ENCODE results near the gene LRMDA. TPM values are rescaled to one million over a fixed set of nuclear protein-coding genes. Genes with fewer than 3 reads are reported as not detected.

LRMDA gene
- total and polyA plus RNA-seq, 2 donors (not counting 3 experiments of a cell fraction or from before 2014, with no cell fraction given): 9.7 to 18.0 TPM

GRCh38 chr10:75859141-75859540, 427.7 kb downstream of the LRMDA start:
- Histone ChIP-seq H3K4me3 (replicated peaks in 1 of 3; ENCODE audit: insufficient read depth in 1 of 3, low read depth in 1 of 3, low read length in 3 of 3) (no peak overlapping the region), H3K4me1 (ENCODE audit: control insufficient read depth, extremely low read depth, insufficient read depth, low read length) (no peaks in the 10 kb centered on the region), H3K4me2 (ENCODE audit: insufficient read depth, low read length) (no peak overlapping the region), H3K9me3 (replicated peaks; ENCODE audit: control insufficient read depth, insufficient read depth, low read length) (no peaks in the 10 kb centered on the region), H3K36me3 (ENCODE audit: control insufficient read depth in 2 of 2, extremely low read depth in 1 of 2, insufficient read depth in 2 of 2, low read length in 2 of 2) (no peaks in the 10 kb centered on the region), H3K9ac (replicated peaks; ENCODE audit: extremely low read depth, insufficient read depth, low read length) (no peak overlapping the region), H3K27me3 (ENCODE audit: control insufficient read depth in 2 of 2, insufficient read depth in 2 of 2, low read length in 2 of 2) (no peaks in the 10 kb centered on the region), H4K20me1 (replicated peaks; ENCODE audit: control insufficient read depth, extremely low read depth, insufficient read depth, low read length) (no peaks in the 10 kb centered on the region), H3K79me2 (ENCODE audit: control insufficient read depth, insufficient read depth, low read length) (no peaks in the 10 kb centered on the region), H2AFZ (ENCODE audit: low read depth, low read length) (no peak overlapping the region), H3K9me1 (replicated peaks; ENCODE audit: control insufficient read depth, extremely low read depth, insufficient read depth, low read length) (no peaks in the 10 kb centered on the region), H3K27ac (ENCODE audit: insufficient read depth, low read depth, low read length) (no peak overlapping the region)
- DNase-seq (ENCODE audit: low read depth, low spot score): no peak
- ChIA-PET POLR2A (no interaction called here), CTCF (no interaction called here)
- BruUV-seq (replicated peaks): no TSS peak
- dilution Hi-C loops (cut with MboI; ENCODE audit: extremely low pct_ligation_motif_present, low sequenced_read_pairs): no loop called here
- no peak for FAIRE-seq
- TF ChIP-seq EZH2 (IDR thresholded peaks at IDR 0.05; ENCODE audit: borderline replicate concordance, low read depth, low read length, severe bottlenecking) (no peak), POLR2A (IDR thresholded peaks at IDR 0.05; ENCODE audit: low read depth, low read length) (no peak), JUN (IDR thresholded peaks at IDR 0.05; ENCODE audit: borderline replicate concordance, insufficient read depth, insufficient read length, low read depth) (no peak), POLR2AphosphoS5 (IDR thresholded peaks at IDR 0.05; ENCODE audit: insufficient read depth, low read depth, low read length) (no peak), MAX (IDR thresholded peaks at IDR 0.05; ENCODE audit: insufficient read depth, insufficient read length) (no peak)
- intact Hi-C loops (cut with micrococcal nuclease): no loop called here

- no peaks in the 10 kb centered on the region for H4K20me1 ChIP-seq (replicated peaks; ENCODE audit: control insufficient read depth, extremely low read depth, insufficient read depth, low read length)
- no peak overlapping the region for H3K4me2 ChIP-seq (ENCODE audit: insufficient read depth, low read length)
- no TSS peak for BruUV-seq (replicated peaks)
- H2AFZ ChIP-seq (ENCODE audit: low read depth, low read length): no peak overlapping the region
- POLR2A ChIA-PET: no interaction called here
- H3K9me1 ChIP-seq (replicated peaks; ENCODE audit: control insufficient read depth, extremely low read depth, insufficient read depth, low read length): no peaks in the 10 kb centered on the region
- H3K4me3 ChIP-seq (replicated peaks in 1 of 3; ENCODE audit: insufficient read depth in 1 of 3, low read depth in 1 of 3, low read length in 3 of 3): no peak overlapping the region
- H3K4me1 ChIP-seq (ENCODE audit: control insufficient read depth, extremely low read depth, insufficient read depth, low read length): peaks cover 3% of the 10 kb centered on the region
- dilution Hi-C loops (cut with MboI; ENCODE audit: extremely low pct_ligation_motif_present, low sequenced_read_pairs) (no loop called here), intact Hi-C loops (cut with micrococcal nuclease) (no loop called here)
- no peaks in the 10 kb centered on the region for H3K79me2 ChIP-seq (ENCODE audit: control insufficient read depth, insufficient read depth, low read length)
- H3K27me3 ChIP-seq (ENCODE audit: control insufficient read depth in 2 of 2, insufficient read depth in 2 of 2, low read length in 2 of 2): no peaks in the 10 kb centered on the region
- H3K27ac ChIP-seq (ENCODE audit: insufficient read depth, low read depth, low read length): no peak overlapping the region
- CTCF ChIA-PET: no interaction called here
- FAIRE-seq (no peak), DNase-seq (ENCODE audit: low read depth, low spot score) (no peak)
- H3K9me3 ChIP-seq (replicated peaks; ENCODE audit: control insufficient read depth, insufficient read depth, low read length): no peaks in the 10 kb centered on the region
- H3K9ac ChIP-seq (replicated peaks; ENCODE audit: extremely low read depth, insufficient read depth, low read length): no peak overlapping the region
- TF ChIP-seq CTCF (IDR thresholded peaks at IDR 0.05; ENCODE audit: extremely low read depth in 1 of 2, insufficient read depth in 1 of 2, low read depth in 1 of 2, low read length in 2 of 2) (no peak), EZH2 (IDR thresholded peaks at IDR 0.05; ENCODE audit: borderline replicate concordance, low read depth, low read length, severe bottlenecking) (no peak), FOS (IDR thresholded peaks at IDR 0.05; ENCODE audit: borderline replicate concordance, insufficient read depth, low read length) (no peak), POLR2AphosphoS5 (IDR thresholded peaks at IDR 0.05; ENCODE audit: insufficient read depth, low read depth, low read length) (no peak), GATA2 (IDR thresholded peaks at IDR 0.05; ENCODE audit: insufficient read depth, insufficient read length, low read depth, low read length) (no peak)
- H3K36me3 ChIP-seq (ENCODE audit: control insufficient read depth in 2 of 2, extremely low read depth in 1 of 2, insufficient read depth in 2 of 2, low read length in 2 of 2): no peaks in the 10 kb centered on the region
These were observed 428.6 kb downstream of the LRMDA start for GRCh38 chr10:75860009-75860408.
